Peyer's patch (tissue), 4 donors: ENCODE measurements around the gene EPHB1.

Experiments
- CTCF ChIP-seq, 6 experiments: fragments of 450-650 bp in 4 of 6; fragments of 200-600 bp in 2 of 6; sonication (generic) in 1 of 6; IDR thresholded peaks; one replicate each; pipeline ENCODE4 v1.5.1; 2017 to 2019; ENCODE audit warnings: antibody characterized with exemption in 6 of 6, mild to moderate bottlenecking in 3 of 6, moderate library complexity in 1 of 6
- POLR2A ChIP-seq, 2 donors: fragments of 450-650 bp; IDR thresholded peaks; one replicate each; pipeline ENCODE4 v1.5.1; 2017; ENCODE audit warnings: antibody characterized with exemption in 2 of 2, mild to moderate bottlenecking in 2 of 2, moderate library complexity in 2 of 2

- no peak for TF ChIP-seq CTCF (IDR thresholded peaks at IDR 0.05)
- TF ChIP-seq POLR2A (IDR thresholded peaks at IDR 0.05): no peak
Measured at GRCh38 chr3:134956395-134956794, 161.3 kb downstream of the EPHB1 start.
